ENCODE results near the gene VAMP7.
A peak's percentile ranks its signal among the peaks of the same experiment; 100 is the strongest.
"Not testable (repeated sequence)": the region's sequence is repeated elsewhere in the genome, so short reads cannot be mapped to it uniquely, and the experiment has no call there.

Gene VAMP7

DNA sequence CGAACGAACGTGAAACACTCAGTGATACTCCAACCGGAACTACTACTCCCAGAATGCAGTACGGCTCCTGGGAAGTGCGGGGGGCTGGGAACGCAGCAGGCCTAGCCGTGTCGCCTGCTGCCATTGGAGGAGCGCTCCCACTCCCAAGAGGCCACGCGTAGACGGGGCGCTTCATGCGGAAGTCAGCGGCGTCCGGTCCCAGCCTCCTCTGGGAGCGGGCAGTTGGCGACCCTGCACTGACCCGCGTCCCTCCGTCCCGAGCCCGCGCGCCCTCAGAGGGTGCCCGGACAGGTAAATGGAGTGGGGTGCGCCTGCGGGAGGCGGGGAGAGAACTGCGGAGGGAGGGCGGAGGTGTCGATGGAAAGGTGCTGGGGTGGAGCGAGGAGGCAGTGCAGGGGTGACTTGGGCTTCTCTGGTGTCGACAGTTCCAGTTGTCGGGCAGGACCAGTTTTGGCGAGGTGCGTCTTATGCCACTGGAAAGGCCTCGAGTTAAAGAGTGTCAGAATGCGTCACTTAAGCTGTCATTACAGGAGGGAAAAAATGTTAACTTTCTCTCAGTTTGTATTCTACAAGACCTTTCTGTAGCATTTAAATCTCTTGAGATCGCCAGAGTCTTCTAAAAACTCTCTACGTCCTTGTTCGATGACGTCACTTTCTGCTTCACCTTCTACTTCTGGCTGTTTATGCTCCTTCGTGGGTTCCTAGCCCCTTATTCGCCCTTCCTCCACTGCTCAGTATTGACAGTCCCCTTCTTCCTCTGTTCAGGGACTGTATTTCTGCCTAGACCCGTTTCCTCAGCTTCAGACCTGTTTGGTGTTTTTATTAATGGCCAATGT is at the start of gene VAMP7:
Gene VAMP7, plus strand, starts transcription at position 188 of the 836 bp plus-strand sequence. CDS start 8,122 bp downstream, outside the sequence.
- DNase-seq: peak; percentile 78

DNA sequence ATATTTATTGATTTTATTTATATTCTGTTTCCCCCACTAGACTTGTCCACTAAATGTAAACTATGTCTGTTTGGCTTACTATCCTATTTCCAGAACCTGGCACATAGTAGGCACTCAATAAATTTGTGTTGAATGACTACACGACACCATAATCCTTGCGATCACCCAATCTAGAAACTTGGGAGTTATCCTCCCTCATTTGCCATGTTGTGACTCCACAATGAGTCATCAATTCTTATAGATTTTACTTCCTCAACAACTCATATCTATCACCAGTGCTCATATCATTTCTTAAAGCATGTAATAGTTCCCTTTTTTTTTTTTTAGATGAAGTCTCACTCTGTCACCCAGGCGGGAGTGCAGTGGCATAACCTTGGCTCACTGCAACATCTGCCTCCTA is 39.9 kb upstream of the VAMP7 start:
- no peak for DNase-seq

DNA sequence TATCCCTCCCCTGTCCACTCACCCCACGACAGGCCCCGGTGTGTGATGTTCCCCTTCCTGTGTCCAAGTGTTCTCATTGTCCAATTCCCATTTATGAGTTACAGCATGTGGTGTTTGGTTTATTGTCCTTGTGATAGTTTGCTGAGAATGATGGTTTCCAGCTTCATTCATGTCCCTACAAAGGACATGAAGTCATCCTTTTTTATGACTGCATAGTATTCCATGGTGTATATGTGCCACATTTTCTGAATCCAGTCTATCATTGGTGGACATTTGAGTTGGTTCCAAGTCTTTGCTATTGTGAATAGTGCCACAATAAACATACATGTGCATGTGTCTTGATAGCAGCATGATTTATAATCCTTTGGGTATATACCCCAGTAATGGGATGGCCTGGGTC is 29.4 kb upstream of the VAMP7 start:
- DNase-seq: not testable (repeated sequence)

- no peak for DNase-seq
Observed at GRCh38 chrX:155857561-155857960, 23.6 kb upstream of the VAMP7 start.

GRCh38 chrX:155864655-155865054 is 16.5 kb upstream of the VAMP7 start:
- no peak for DNase-seq

GRCh38 chrX:155865193-155865592 is 16.0 kb upstream of the VAMP7 start:
- DNase-seq: no peak

- DNase-seq: no peak
Observed at GRCh38 chrX:155867821-155868220, 13.3 kb upstream of the VAMP7 start.

DNA sequence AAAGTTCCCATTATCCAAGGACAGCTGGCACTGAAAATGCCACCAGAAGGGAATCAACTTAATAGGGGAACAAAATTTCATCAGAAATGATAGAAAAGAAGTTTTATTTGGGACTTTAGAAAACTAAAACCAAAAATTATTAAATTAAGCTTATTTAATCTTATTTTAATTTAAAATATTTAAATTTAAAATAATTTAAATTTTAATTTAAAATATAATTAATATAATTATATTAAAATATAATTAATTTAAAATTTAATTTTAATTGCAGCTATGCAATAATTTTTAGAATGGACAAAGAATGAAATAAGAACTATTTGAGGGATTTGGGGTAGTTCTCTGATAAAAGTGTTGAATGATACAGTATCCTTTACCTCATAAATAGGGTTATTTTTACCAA is 10.2 kb upstream of the VAMP7 start:
- DNase-seq: no peak

DNA sequence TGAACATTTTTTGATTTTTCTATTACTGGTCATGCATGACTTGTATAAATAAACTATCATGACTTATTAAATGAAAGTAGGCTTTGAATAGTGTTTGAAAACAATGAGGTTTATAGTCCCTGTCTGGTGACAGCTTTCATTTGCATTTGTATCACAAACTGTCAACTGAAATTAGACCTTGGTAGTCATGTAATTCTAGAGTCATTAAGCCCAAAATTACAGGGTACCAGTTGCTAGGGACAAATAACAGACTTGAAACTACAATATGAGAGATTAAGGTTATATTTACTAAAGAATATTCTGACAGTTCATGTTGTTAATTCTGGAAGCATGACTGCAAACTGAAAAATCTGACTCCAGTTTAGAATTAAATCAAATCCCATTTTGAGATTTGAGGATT is 9.2 kb upstream of the VAMP7 start:
- no peak for DNase-seq

GRCh38 chrX:155873188-155873587 is 8.0 kb upstream of the VAMP7 start:
- DNase-seq: no peak

GRCh38 chrX:155874571-155875244 is 6.4 kb upstream of the VAMP7 start:
- no peak for DNase-seq

DNA sequence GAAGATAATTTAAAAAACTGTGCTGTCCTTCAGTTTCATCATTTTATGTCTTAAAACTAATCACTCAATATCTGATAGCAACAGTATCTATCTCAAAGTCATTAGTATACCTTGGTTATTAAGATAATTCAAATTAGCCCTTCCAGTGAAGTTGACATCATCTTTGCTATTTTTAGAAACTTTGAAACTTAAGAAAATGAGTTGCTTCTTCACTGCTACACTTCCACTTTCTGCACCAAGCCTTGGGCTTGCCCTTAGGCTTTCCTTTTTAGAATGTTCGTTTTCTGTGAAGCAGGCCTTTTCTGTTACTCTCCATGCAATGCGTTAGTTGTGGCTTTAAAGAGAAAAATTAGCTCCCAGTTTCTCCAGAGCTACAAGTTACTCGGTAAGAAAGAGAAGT is 4.4 kb upstream of the VAMP7 start:
- no peak for DNase-seq

GRCh38 chrX:155877288-155877687 is 3.9 kb upstream of the VAMP7 start:
- DNase-seq: no peak

GRCh38 chrX:155880586-155881157 is 473 bp upstream of the VAMP7 start:
- DNase-seq: no peak

- no peak for DNase-seq
Observed at GRCh38 chrX:155886409-155886808, 5.3 kb downstream of the VAMP7 start.

DNA sequence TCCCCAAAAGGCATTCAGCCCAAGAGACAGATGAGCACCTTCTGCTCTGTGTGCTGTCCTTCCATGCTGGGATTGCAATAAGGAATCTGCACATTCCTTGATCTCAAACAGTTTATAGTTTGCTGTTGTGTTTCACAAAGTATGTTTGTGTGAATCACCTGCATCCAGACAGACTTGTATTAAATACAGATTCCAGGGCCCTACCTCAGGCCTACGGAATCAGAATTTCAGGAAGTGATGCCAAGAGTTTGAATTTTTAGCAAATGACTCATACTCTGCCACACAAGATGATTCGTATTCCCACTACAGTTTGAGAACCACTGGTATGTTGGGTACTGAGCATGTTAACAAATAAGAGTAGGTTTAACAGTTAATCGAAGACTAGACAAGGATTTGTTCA is 7.0 kb downstream of the VAMP7 start:
- no peak for DNase-seq

- DNase-seq: no peak
Observed at GRCh38 chrX:155889328-155889727, 8.2 kb downstream of the VAMP7 start.

DNA sequence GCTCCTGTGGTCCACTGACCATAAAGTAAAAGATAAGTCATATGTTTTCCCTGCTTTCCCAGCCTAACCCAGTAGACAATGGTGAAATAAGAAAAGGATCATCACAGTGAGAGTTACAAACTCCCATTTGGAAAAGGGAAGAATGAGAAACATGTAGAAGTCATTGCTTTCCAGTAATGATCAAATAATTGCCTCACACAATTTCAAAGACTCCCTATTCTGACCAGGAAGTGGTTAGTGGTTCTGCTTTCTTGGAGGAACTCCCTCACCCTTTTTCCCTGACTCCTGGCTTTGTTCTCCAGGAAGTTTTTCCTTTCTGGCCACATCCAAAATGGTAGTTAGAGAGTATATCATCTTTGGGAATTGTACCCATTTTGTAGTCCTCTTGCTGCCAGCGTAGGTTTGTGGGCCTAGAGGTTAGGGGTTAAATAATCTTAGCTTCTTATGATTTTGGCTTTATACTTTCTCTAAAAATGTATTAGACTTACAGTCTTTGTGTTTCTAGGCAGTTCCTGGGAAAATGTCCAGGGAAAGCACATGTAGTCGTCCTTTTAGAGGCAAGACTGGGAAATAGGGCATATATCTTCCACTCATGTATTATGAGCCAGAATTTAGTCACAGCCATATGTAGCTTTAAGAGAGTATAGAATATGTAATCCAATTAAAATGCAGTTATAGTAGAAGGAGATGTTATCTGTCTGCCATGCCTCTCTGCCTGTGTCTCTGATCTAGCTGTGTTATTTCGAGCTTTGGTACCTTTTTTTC is 10.5 kb downstream of the VAMP7 start:
- DNase-seq: no peak

- DNase-seq: no peak
Observed at GRCh38 chrX:155893521-155893920, 12.4 kb downstream of the VAMP7 start.

DNA sequence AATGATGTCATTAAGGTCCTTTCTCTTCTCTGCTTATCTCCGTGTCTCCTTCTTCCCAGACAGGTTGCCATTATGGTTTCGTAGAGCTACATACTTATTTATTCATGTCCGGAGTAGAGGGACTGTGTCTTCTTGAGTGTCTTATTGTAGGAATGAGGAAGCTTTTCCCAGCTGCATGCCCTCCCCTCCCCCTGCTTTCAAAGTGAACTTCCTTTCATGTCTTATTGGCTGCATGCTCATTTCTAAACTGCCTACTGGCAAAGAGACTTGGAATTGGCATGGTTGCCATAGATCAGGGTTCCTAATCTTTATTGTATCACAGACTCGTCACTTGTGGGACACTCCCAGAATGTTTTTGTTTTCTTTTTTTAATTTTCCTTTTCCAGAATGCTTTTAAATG is 15.4 kb downstream of the VAMP7 start:
- DNase-seq: no peak

DNA sequence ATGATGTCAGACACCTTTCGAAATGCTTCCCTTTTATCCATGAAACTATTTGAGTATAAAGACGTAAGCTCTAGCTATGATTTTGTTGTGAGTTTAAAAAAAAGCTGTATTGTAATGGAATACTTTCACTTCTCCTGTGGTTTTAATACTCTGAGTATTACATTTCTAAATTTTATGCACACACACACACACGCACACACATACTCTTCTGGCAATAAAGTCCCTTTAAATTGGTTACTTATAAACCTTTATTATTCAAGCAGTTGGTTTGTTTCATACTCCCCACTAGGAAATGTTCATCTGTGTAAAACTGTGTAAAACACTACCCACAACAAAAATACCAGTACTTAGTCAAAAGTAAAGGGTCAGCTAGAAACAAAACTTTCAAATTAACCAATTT is 18.2 kb downstream of the VAMP7 start:
- DNase-seq: no peak

DNA sequence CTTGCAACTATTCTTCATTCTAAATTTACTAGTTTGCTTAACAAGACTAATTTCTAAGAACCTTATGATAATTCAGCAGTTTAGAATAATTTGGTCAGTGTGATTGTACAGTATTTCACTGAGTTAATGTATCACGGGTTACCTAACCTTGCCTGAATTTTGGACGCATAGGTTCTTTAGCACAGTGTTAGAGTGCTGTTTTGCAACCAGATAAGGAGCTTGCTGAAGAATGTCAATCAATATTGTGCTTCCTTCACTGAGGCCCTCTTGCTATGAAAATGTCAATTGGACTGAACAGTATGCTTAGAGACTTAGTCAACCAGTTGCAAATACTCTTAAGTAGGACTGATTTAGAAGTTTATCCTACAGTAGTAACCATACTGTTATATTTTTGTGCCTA is 19.6 kb downstream of the VAMP7 start:
- DNase-seq: no peak

GRCh38 chrX:155907661-155908060 is 26.5 kb downstream of the VAMP7 start:
- DNase-seq: not testable (repeated sequence)

All from stimulated activated CD4-positive, alpha-beta T cell treated with anti-CD3 and anti-CD28 coated beads, Interleukin-4, amount 100 ng/mL, for 1 hour (primary cell).